Measurements from ENCODE around the gene DYSF. TPM values are rescaled to one million over a fixed set of nuclear protein-coding genes. Genes with fewer than 3 reads are reported as not detected.

Gene DYSF
- total RNA-seq, 4 donors from 2014 or later: 10.3 to 14.9 (median 14.4) TPM

GRCh38 chr2:71505086-71505769 lies 51.9 kb downstream of the DYSF start:
- H3K27me3 ChIP-seq: no peaks in the 10 kb centered on the region
- H3K4me1 ChIP-seq: peaks cover 0 to 13% of the 10 kb centered on the region in 2 donors
- no peak overlapping the region for H3K4me3 ChIP-seq (replicated peaks in 1 of 3)
- H3K27ac ChIP-seq: peak overlapping the region in 1 of 3 donors; percentile 66
- WGBS, 2 donors: 59 to 60% methylated on average over 8 of the region's 9 CpGs
- no peak for TF ChIP-seq CTCF (IDR thresholded peaks at IDR 0.05)
- TF ChIP-seq POLR2A (IDR thresholded peaks at IDR 0.05): no peak
- intact Hi-C loops (cut with DNase I): no loop called here
- H3K9me3 ChIP-seq: no peaks in the 10 kb centered on the region
- H3K36me3 ChIP-seq: no peaks in the 10 kb centered on the region
- no peak for DNase-seq

DNA sequence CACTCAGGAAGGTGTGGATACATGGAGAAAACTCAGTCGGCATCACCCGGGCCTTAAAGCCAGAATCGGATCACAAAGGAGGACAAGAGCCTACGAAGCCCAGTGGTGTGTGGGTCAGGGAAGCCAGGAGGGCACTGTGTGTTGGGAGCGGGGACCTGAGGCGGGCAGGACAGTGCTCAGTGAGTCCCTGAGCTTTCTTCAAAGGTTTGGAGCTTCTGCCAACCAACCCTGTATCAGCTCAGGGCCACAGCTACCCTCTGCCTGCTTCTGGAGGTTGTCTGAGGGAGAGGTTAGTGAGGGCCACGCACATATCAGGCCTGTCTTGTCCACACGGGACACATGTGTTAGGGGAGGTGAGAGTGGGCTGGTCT lies 52.4 kb downstream of the DYSF start:
- TF ChIP-seq CTCF (IDR thresholded peaks at IDR 0.05) (no peak), POLR2A (IDR thresholded peaks at IDR 0.05) (no peak)
- Histone ChIP-seq H3K27ac (no peak overlapping the region), H3K36me3 (no peaks in the 10 kb centered on the region), H3K4me1 (peaks cover 0 to 13% of the 10 kb centered on the region in 2 donors), H3K9me3 (no peaks in the 10 kb centered on the region), H3K27me3 (no peaks in the 10 kb centered on the region), H3K4me3 (replicated peaks in 1 of 3) (no peak overlapping the region)
- DNase-seq: no peak
- intact Hi-C loops (cut with DNase I): loop anchor here (2.0 kb wide), 1 partner anchor 43 kb away; no protein-coding TSS in a partner anchor
- 86 to 92% methylated on average over 8 of the region's 8 CpGs for WGBS, 2 donors

DNA sequence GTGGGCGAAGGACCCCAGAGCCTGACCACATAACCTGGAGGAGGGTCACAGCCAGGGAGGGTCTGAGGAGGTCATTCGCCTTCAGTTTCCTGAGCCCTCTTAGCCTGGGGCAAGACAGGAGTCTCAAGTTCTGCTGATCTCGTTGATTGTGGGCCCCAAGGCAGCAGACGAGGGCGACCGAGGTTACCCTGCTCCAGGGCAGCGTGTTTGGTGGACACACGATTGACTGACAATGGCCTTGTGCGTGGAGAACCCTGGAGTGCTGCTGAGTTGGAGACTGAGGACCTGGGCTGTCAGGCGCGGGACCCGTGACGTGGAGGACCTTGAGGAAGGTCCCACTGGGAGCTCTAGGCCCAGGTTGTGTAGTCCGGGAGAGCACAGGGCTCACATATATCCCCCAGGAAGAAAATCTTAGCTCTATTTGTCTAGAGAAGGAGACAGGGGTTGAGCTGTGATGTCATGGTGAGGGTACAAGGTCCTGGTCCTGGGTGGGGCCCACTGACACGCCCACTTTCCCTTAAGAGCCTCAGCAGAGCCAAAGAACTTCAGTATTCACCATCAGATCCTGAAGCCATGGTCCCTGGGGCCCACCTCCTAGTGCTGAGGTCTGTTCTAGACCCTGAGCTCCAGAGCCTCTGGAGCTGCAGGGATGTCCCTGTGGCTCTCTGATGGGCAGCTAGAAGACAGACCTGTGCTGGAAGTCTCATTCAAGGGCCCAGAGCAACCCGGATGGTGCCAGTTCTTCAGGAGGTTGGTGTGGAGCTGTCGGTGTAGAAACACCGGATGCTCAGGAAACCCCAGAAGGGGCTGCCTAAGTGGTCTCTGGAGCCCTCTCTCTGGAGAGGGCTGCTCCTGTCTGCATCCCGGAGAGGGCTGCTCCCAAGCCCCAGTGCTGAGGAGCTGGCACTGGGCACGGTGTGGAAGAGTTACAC lies 53.1 kb downstream of the DYSF start:
- DNase-seq: no peak
- Histone ChIP-seq H3K36me3 (no peaks in the 10 kb centered on the region), H3K27ac (no peak overlapping the region), H3K27me3 (no peaks in the 10 kb centered on the region), H3K4me3 (replicated peaks in 1 of 3) (no peak overlapping the region), H3K9me3 (no peaks in the 10 kb centered on the region), H3K4me1 (peaks cover 0 to 13% of the 10 kb centered on the region in 2 donors)
- intact Hi-C loops (cut with DNase I): loop anchor here (2.0 kb wide), 1 partner anchor 44 kb away; no protein-coding TSS in a partner anchor
- TF ChIP-seq CTCF (IDR thresholded peaks at IDR 0.05): no peak
- TF ChIP-seq POLR2A (IDR thresholded peaks at IDR 0.05): no peak
- WGBS, 2 donors: 80% methylated on average over 17 to 19 of the region's 20 CpGs

DNA sequence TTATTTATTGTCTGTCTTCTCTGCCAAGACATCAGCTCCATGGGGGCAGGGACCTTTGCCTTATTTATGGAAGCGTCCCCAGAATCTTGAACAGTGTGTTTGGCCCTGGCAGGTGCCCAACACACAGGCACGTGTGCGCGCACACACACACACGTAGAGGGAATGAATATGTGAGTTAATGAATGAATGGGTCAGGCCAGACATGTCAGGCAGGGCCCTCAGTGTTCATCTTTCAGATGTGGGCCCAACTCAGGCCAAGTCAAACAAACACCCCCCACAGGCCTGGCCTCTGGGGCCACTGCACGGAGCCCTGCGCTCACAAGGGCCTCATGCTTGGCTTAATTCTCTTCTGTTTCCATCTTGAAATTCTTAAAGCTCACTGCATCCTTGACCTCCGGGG lies 54.1 kb downstream of the DYSF start:
- Histone ChIP-seq H3K9me3 (no peaks in the 10 kb centered on the region), H3K4me1 (peaks cover 0 to 15% of the 10 kb centered on the region in 2 donors), H3K4me3 (replicated peaks in 1 of 3) (no peak overlapping the region), H3K36me3 (no peaks in the 10 kb centered on the region), H3K27ac (no peak overlapping the region), H3K27me3 (no peaks in the 10 kb centered on the region)
- DNase-seq: peak; percentile 29 to 49
- TF ChIP-seq POLR2A (IDR thresholded peaks at IDR 0.05) (no peak), CTCF (IDR thresholded peaks at IDR 0.05) (no peak)
- intact Hi-C loops (cut with DNase I): loop anchor here (2.0 kb wide), 1 partner anchor 45 kb away; no protein-coding TSS in a partner anchor
- WGBS, 2 donors: 49 to 59% methylated on average over 8 of the region's 8 CpGs
